ENCODE results near the gene EPHA2.
"Not testable (repeated sequence)": the region's sequence is repeated elsewhere in the genome, so short reads cannot be mapped to it uniquely, and the experiment has no call there.

The EPHA2 gene

GRCh38 chr1:16183765-16184556 lies 28.1 kb upstream of the EPHA2 start:
- DNase-seq: no peak

GRCh38 chr1:16183179-16183578 lies 27.3 kb upstream of the EPHA2 start:
- DNase-seq: no peak

DNA sequence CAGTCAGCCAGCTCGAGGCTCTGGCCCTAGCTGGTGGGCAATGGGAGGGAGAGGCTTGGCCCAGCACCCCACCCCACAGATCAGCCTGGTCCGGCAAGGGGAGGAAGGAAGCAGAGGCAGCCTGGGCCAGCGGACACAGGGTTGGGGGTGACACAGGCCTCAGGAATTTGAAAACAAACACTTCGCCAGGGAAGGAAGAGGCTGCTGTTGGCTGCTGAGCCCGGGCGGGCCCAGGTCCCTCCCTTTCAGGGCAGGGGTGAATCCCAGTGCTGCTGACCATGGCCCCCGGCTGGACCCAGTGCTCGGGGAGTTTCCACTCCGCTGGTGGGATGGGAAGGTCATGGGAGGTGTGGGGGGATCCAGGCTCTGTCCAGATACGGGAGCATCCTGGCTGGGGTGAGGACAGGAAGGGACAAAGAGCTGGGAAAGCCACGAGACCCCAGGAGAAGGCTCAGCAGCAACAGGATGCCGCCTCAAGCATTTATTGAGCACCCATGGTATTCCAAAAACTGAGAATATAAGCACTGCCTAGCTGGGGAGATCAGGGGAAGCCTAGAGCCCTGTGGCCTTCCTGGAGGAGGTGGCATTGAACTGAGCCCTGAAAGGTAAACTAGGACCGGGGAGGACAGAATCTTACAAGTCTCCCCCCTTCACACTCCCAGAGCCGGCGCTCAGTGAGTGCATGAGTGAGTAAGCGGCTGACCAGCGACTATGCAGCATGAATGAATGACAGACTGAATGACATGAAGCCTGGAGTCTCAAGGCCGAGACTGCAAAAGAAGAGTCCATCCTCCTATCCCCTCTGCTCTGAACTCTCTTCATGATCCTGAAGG lies 26.2 kb upstream of the EPHA2 start:
- no peak for DNase-seq

DNA sequence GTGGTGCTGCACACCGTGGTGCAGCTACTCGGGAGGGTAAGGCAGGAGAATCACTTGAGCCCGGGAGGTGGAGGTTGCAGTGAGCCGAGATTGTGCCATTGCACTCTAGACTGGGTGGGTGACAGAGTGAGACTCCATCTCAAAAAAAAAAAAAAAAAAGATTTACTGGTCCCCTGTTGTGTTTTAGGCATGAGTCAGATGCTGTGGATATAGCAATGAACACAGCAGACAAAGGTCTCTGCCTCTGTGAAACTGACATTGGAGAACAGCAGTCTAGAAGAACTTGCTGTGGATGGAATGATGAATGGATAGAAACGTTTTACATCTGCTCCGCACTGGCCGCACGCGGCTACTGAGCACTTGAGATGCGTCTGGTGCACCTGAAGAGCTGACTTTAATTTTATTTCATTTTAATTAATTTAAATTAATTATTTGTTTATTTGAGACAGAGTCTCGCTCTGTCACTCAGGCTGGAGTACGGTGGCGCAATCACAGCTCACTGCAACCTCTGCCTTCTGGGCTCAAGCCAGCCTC lies 24.5 kb upstream of the EPHA2 start:
- no peak for DNase-seq

DNA sequence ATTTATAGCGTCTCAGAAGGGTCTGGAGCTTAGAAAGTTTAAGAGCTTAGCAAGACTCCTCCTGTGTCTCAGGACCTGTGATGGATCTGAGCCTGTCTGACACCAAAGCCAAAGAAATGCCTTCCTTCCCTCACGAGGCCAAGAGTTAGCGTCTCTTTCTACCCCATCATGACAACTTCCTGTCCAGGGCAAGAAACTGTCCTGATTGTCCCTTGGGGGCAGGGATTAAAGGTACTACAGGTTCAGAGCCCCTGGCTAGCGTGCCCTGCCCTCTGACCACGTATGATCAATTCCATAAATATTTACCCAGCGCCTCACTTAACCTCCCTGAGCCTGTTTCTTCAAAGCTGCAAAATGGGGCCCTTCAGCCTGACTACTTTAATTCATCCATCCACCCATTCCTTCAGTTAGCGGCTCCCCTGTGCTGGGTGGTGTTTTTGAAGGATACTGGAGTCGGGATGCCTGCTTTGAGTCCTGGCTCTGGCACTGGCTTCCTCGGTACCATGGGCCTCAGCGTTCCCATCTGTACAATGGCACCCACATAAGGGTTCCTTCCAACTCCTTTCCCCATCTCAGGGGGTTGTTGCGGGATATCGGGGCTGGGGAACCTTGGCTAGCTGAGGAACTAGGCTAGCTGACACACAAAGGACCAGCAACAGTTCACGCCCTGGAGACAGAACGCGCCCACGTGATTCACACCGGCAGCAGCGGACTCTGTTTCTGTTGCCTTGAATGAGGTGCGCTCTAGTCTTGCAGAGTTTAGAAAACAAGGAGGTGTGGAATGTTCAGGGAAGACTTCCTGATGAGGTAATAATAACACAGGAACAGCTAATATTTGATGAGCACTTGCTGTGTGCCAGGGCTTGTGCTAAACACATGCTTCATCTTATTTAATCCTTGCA lies 23.0 kb upstream of the EPHA2 start:
- DNase-seq: no peak

GRCh38 chr1:16177306-16177705 lies 21.4 kb upstream of the EPHA2 start:
- no peak for DNase-seq

DNA sequence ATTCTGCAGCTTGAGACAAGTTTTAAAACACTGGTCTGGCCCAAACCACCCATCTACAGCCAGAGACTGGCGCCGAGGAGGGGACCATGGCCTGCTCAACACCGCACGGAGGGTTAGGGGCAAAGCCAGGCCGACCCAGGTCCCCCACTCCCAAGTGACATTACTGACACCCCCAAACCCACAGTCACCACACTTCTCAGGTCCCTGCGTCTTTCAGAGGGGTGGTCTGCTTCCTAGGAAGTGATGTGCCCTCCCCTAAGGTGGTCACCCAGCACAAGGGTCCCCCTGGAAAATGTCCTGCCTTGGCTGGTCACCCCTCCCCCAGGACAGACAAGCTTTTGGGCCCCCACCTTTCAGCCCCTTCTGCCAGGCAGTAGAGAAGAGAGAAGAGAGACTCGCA lies 20.8 kb upstream of the EPHA2 start:
- DNase-seq: no peak

DNA sequence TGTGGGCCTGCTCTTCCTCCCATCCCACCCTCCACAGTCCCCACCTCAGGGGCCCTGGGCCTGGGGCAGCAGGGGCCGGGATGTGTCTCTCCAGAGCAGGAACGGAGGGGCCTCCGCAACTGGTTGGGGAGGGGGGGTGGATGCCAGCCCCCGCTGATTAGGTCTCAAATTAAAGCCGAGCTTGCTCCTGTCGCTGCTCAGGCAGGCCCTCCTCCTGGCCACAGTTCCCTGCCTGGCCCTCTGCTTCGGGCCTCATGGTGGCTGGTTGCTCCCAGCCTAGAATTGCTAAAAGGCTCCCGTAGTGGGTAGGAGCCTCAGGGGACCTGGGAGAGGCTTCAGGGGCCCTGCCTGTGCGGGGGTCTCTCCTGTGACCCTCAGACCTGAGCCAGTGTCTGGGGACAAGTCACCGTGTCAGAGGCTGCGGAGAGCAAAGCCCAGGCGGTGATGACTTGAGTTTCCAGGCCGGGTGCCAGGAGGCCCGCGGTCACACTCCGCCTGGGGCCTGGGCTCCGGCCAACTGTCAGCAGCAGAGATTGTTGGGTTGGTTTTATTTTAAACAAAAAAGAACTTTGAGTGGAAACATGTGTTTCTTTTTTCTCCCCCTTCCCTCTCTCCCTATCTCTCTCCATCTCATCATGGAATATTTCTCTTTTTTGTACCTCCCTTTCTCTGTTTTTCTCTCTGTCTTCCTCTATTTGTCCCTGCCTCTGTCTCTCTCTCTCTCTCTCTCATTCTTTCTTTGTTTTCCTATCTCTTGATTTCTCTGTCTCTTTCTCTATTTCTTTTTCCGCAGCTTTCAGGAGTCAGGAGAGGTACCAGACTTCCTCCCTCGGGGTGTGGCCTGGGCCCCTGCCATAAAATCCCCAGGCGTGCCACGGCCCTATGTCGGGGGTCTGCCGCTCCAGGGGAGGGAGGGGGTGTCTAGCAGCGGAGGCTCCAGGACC lies 20.0 kb upstream of the EPHA2 start:
- DNase-seq: peak; percentile 76

GRCh38 chr1:16174886-16175598 lies 19.2 kb upstream of the EPHA2 start:
- DNase-seq: no peak

DNA sequence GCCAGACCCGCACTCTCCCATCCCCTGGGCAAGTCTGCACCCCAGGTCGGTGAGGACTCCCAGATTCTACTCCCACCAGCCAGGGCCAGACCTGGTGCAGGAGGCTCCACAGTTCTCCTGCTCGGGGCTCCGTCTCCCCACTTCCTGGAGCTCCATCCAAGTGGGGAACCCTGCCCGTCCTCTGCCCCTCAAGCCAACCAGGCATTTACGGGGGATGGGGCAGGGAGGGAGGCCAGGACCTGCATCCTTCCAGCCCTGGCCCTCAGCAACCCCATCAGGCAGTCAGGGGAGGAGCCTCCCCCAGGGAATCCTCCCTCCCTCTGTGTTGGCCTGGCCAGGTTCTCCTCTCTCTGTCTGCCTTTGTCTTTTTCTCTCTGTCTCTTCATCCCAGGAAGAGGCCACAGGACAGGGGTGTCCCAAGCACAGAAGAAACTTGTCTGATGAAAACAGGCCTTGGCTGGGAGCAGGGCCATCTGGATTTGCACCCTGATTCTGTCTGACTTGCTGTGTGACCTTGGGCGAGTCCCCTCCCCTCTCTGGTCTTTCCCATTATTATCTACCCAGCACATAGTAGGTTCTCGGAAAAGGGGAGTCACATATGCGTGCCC lies 18.5 kb upstream of the EPHA2 start:
- DNase-seq: no peak

DNA sequence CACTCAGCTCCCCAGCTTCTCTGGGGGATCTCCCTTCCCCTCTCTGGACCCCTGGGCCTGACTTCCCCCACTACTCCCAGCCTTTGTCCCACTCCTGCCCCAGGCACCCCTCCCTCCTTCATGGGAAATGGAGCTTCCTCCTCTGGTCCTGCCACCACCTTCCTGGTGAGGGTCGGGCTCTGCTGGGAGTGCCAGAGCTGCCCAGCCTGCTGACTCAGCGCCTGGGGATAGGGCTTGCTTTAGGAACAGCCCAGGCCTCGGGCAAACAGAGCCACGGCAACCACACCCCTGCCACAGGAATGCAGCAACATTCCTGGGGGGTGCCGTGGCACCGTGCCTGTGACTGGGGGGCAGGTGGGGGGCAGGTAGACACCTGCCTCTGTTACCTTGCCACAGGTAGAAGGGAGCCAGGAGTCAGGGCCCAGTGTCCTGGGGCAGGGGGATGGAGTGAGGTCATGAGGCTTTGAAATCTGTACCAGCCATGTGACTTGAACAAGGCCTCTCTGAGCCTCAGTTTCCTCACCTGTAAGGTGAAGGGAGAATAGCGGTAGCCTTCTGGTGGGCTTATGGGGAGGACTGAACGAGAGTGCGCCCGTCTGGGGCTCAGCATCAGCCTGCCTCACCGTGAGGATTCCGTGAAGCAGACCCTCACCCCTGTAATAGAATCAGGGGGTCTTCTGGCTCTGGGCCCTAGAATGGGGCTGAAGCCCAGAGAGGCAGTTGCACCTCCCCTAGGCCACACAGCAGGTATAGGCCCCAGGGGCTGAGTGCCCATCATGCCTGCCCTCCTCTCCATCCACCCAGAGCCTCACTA lies 17.8 kb upstream of the EPHA2 start:
- no peak for DNase-seq

DNA sequence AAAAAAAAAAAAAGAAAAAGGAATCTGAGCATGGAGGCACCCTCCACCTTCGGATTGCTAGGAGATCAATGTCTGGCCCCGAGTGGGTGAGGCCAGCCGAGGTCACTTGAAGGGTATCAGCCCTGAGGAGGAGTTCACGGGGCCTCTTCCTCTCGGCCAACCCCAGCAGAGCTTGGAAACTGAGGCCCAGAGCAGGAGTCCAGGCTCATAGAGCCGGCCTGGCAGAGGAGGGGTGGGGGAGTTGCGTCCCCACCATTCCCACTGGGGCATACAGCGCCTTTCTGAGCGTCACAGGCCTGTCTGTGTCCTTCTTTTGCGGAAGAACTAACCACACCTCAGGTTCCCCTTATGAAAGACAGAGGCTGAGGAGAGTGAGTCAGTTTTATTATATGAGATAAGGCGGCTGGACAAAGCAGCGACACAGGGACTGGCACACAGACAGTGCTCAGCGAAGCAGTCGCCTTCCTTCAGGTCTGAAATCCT lies 17.1 kb upstream of the EPHA2 start:
- no peak for DNase-seq

- DNase-seq: no peak
These were observed 16.5 kb upstream of the EPHA2 start for GRCh38 chr1:16172218-16172830.

- DNase-seq: no peak
These were observed 15.7 kb upstream of the EPHA2 start for GRCh38 chr1:16171314-16172151.

DNA sequence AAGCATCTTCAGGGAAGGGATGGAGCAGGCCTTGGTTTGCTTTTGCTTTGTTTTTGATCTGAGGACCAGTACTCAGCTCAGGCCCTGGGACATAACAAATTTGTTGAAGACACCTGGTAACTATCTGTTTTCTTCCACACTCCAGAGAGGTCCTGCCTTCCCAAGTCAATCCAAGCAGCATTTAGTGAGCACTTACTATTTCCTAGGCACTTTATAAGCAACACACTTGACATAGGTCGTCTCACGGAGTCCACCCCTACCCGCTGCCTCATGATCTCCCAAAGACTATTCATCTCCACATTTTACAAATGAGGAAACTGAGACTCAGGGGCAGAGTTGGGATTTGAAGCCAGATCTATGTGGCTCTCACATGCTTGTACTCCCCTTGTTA lies 14.4 kb upstream of the EPHA2 start:
- no peak for DNase-seq

- no peak for DNase-seq
These were observed 12.9 kb upstream of the EPHA2 start for GRCh38 chr1:16168622-16169360.

DNA sequence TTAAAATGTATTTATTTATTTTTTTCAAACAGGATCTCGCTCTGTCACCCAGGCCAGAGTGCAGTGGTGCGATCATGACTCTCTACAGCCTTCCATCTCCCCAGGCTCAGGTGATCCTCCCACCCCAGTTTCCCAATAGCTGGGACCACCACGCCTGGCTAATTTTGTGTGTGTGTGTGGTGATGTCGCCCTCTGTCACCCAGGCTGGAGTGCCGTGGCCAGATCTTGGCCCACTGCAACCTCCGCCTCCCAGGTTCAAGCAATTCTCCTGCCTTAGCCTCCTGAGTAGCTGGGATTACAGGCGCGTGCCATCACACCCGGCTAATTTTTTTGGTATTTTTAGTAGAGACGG lies 12.3 kb upstream of the EPHA2 start:
- not testable (repeated sequence) for DNase-seq

Data from NCI-H1092 treated with DMSO at 0.1 percent for 48 hours (cell line).